ENCODE measurements around the gene HAPLN2. TPM values are rescaled to one million over a fixed set of nuclear protein-coding genes. Genes with fewer than 3 reads are reported as not detected.

HAPLN2 gene
- total and polyA plus RNA-seq, 8 donors = 0.38 to 0.46 TPM; not detected in 6

GRCh38 chr1:156593661-156593989 is 25.6 kb upstream of the HAPLN2 start:
- H3K36me3 ChIP-seq = peaks cover 0 to 13% (median 0%) of the 10 kb centered on the region in 3 donors
- FAIRE-seq = no peak
- DNase-seq = peak in 1 of 6 donors; percentile 23
- 85 to 87% methylated on average over 8 of the region's 8 CpGs for WGBS, 2 donors
- TF ChIP-seq, protein P1, sequence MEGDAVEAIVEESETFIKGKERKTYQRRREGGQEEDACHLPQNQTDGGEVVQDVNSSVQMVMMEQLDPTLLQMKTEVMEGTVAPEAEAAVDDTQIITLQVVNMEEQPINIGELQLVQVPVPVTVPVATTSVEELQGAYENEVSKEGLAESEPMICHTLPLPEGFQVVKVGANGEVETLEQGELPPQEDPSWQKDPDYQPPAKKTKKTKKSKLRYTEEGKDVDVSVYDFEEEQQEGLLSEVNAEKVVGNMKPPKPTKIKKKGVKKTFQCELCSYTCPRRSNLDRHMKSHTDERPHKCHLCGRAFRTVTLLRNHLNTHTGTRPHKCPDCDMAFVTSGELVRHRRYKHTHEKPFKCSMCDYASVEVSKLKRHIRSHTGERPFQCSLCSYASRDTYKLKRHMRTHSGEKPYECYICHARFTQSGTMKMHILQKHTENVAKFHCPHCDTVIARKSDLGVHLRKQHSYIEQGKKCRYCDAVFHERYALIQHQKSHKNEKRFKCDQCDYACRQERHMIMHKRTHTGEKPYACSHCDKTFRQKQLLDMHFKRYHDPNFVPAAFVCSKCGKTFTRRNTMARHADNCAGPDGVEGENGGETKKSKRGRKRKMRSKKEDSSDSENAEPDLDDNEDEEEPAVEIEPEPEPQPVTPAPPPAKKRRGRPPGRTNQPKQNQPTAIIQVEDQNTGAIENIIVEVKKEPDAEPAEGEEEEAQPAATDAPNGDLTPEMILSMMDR (IDR thresholded peaks at IDR 0.05) = no peak
- no peaks in the 10 kb centered on the region for H3K9me3 ChIP-seq
- intact Hi-C loops (cut with DNase I) = no loop called here
- ATAC-seq = no peak
- no peaks in the 10 kb centered on the region for H3K27me3 ChIP-seq
- peaks cover 0 to 8% (median 4%) of the 10 kb centered on the region in 3 donors for H3K4me1 ChIP-seq
- H3K4me3 ChIP-seq = no peak overlapping the region
- no peak overlapping the region for H3K27ac ChIP-seq

GRCh38 chr1:156594190-156594589 is 25.0 kb upstream of the HAPLN2 start:
- no peak overlapping the region for H3K27ac ChIP-seq
- 73 to 74% methylated on average over 3 of the region's 3 CpGs for WGBS, 2 donors
- peaks cover 0 to 13% (median 0%) of the 10 kb centered on the region in 3 donors for H3K36me3 ChIP-seq
- TF ChIP-seq, protein P1 (IDR thresholded peaks at IDR 0.05) = no peak
- DNase-seq (no peak), FAIRE-seq (no peak), ATAC-seq (no peak)
- H3K9me3 ChIP-seq = no peaks in the 10 kb centered on the region
- H3K4me1 ChIP-seq = peaks cover 0 to 8% (median 4%) of the 10 kb centered on the region in 3 donors
- intact Hi-C loops (cut with DNase I) = no loop called here
- H3K27me3 ChIP-seq = no peaks in the 10 kb centered on the region
- no peak overlapping the region for H3K4me3 ChIP-seq

- TF ChIP-seq, protein P1 (IDR thresholded peaks at IDR 0.05) = no peak
- Histone ChIP-seq H3K27me3 (no peaks in the 10 kb centered on the region), H3K4me3 (no peak overlapping the region), H3K36me3 (peaks cover 0 to 13% (median 0%) of the 10 kb centered on the region in 3 donors), H3K4me1 (peaks cover 4 to 14% (median 7%) of the 10 kb centered on the region in 3 donors), H3K9me3 (no peaks in the 10 kb centered on the region), H3K27ac (no peak overlapping the region)
- ATAC-seq (no peak), FAIRE-seq (no peak), DNase-seq (peak in 1 of 6 donors; percentile 17)
- 79 to 88% methylated on average over 2 of the region's 2 CpGs for WGBS, 2 donors
- intact Hi-C loops (cut with DNase I) = no loop called here
Measured at GRCh38 chr1:156595016-156595415, 24.2 kb upstream of the HAPLN2 start.

DNA sequence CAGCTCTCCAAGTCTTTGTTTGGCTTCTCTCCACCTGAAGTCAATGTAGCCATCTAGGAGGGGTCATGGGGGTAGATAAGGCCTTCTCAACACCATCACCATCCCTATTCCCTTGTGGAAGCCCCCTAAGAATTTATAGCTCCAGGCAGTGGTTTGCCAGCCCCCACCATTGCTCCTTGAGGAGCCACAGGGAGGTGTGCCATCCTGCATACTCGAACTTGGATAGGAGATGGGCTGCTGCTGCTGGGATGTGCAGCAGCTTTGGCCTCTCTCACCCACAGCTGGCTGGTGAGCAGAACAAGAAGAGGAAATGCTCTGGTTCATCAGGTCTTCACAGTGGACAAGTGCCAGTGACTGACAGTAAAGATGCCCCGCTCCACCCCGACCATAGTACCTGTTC is 22.8 kb upstream of the HAPLN2 start:
- Histone ChIP-seq H3K36me3 (peaks cover 0 to 13% (median 0%) of the 10 kb centered on the region in 3 donors), H3K27me3 (no peaks in the 10 kb centered on the region), H3K4me3 (no peak overlapping the region), H3K27ac (no peak overlapping the region), H3K4me1 (peaks cover 10 to 14% (median 12%) of the 10 kb centered on the region in 3 donors), H3K9me3 (no peaks in the 10 kb centered on the region)
- ATAC-seq = no peak
- FAIRE-seq = no peak
- TF ChIP-seq, protein P1 (IDR thresholded peaks at IDR 0.05) = no peak
- 79 to 80% methylated on average over 3 of the region's 3 CpGs for WGBS, 2 donors
- peak in 1 of 6 donors; percentile 11 for DNase-seq
- intact Hi-C loops (cut with DNase I) = no loop called here

DNA sequence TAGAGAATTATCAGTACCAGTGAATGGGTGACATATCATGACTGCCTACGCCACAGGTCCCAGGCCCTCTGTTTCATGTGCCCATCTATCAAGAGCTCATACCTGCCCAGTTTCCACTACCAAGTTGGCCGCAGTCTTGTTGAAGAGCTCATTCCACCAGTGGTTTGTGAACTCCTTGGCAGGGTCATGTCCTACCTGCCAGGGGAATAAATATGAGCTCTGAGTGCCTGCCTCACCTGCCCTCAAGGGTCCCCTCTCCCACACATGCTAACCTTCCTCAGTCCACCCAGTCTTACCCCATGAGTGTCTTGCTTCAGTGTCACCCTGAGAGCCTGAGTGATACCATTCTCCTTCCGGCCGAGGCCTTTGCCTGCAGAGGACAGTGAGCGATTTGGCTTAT is 21.1 kb upstream of the HAPLN2 start:
- FAIRE-seq (no peak), DNase-seq (peak in 1 of 6 donors; percentile 22), ATAC-seq (no peak)
- peaks cover 6 to 16% (median 12%) of the 10 kb centered on the region in 3 donors for H3K4me1 ChIP-seq
- H3K27me3 ChIP-seq = no peaks in the 10 kb centered on the region
- H3K9me3 ChIP-seq = no peaks in the 10 kb centered on the region
- WGBS, 2 donors = 90 to 95% methylated on average over 5 of the region's 5 CpGs
- H3K4me3 ChIP-seq = no peak overlapping the region
- H3K36me3 ChIP-seq = peaks cover 0 to 13% (median 0%) of the 10 kb centered on the region in 3 donors
- H3K27ac ChIP-seq = no peak overlapping the region
- TF ChIP-seq, protein P1 (IDR thresholded peaks at IDR 0.05) = no peak
- intact Hi-C loops (cut with DNase I) = no loop called here
